T-helper 1 cell treated with Interleukin-12 subunit alpha and Interleukin-12 subunit beta and Interleukin-4 antibody, amounts not matched to agents 30 ng/mL and 1 ng/mL, for 36 hours (primary cell): ENCODE measurements around the gene ZDHHC11B. TPM values are rescaled to one million over a fixed set of nuclear protein-coding genes. Genes with fewer than 3 reads are reported as not detected.
"Not testable (repeated sequence)": the region's sequence is repeated elsewhere in the genome, so short reads cannot be mapped to it uniquely, and the experiment has no call there.

Source experiments
- intact Hi-C: fragments of 100-400 bp; cut with micrococcal nuclease; formaldehyde crosslinking; loops from one replicate; pipeline ENCODE4 v1.15.1; 2024
- total RNA-seq: library from RNA; stranded (reverse); gene quantifications from 2 replicates; pipeline ENCODE4 v1.2.3, GENCODE V29; 2022

Gene ZDHHC11B
- total RNA-seq, 1 donor from 2014 or later = not detected

GRCh38 chr5:785181-785705, 714 bp upstream of the ZDHHC11B start:
- intact Hi-C loops = loop anchor here (2.0 kb wide), 5 partner anchors 92 to 602 kb away; partner anchors contain the start of genes BRD9, CEP72, TPPP and TRIP13

DNA sequence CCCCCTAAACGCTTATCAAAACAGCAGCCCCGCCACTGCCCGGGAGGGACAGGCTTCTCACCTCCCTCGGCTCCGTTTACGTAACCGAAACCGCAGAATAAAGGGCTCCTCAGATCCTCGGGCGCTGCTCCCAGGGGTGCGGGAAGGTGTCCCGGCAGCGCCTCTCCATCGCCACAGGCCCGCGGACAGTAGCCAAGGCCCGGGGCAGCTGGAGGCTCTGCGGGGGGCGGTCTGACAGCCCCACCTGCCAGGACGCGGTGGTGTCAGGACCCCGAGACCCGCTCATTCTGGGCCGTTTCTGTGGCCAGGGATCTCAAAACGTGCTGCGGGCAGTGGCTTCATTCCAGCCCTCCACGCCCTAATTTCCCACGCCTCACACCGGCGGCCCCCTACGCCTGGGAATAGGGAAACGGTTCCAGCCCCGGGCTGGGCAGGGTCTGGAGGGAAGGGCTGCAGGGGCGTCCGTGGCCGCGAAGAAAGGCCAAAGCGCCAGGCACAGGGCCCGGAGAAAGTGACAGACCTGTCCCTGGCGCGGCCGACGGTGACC, 575 bp downstream of the ZDHHC11B start:
- intact Hi-C loops = loop anchor here (2.0 to 5.0 kb wide), 6 partner anchors 91 to 753 kb away; partner anchors contain the start of genes BRD9, CEP72, TPPP and TRIP13

- intact Hi-C loops = loop anchor here (5.0 kb wide), 1 partner anchor 754 kb away; no protein-coding TSS in a partner anchor
Measured at GRCh38 chr5:783049-783802, 1.3 kb downstream of the ZDHHC11B start.

- intact Hi-C loops = loop anchor here (5.0 kb wide), 1 partner anchor 755 kb away; no protein-coding TSS in a partner anchor
Measured at GRCh38 chr5:782356-782755, 2.2 kb downstream of the ZDHHC11B start.

DNA sequence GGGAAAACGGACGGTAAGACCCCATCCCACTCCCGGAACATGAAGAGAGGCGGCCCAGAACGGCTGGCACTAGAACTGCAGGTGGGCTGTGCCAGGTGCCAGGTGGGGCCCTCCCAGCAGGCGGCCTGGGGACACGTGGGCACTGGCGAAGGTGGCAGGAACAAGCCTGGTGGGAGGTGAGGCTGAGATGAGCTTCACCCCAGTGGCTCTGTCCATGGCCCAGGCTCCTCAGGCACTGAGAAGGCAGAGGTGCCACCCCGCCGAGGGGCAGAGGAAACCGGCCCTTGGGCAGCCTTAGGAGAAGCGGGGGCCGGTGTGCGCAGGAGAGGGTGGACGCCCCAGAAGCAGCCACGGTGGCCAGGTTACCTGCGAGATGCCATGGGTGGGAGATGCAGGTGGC, 4.0 kb downstream of the ZDHHC11B start:
- intact Hi-C loops = loop anchor here (5.0 kb wide), 1 partner anchor 757 kb away; no protein-coding TSS in a partner anchor

DNA sequence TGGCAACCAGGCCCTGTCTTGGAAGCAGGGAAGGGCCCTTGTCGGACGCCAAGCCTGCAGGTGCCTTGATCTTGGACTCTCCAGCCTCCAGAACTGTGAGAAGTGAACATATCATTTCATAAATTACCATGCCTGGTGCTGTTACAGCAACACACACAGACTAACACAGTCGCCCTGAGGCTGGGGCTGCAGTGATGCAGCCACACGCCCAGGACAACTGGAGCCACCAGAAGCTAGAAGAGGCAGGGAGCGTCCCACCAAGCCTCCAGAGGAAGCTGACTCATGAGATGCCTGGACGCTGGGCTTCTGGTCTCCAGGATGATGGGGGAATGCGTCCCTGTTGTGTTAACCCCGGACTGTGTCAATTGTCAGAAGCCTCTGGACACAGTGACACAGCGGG, 5.6 kb downstream of the ZDHHC11B start:
- intact Hi-C loops = not testable (repeated sequence)

DNA sequence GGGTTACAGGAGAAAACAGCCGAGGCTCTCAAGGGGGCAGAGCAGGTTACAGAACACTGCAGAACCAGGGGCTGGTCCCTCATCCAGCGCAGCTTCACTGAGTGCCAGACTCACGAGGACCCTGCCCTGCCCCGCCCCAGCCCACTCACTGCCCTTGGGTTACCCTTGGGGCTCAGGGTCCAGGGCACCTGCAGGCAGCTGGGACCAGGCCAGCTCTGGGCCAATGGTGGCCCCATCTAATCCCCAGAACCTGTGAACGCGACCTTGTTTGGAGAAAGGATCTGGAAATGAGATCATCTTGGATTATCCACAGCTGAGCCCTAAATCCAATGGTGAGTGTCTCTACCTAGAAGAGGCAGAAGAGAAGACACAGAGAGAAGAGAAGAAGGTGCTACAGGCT, 6.1 kb downstream of the ZDHHC11B start:
- intact Hi-C loops = not testable (repeated sequence)

- intact Hi-C loops = no loop called here
Measured at GRCh38 chr5:777756-778161, 6.8 kb downstream of the ZDHHC11B start.

DNA sequence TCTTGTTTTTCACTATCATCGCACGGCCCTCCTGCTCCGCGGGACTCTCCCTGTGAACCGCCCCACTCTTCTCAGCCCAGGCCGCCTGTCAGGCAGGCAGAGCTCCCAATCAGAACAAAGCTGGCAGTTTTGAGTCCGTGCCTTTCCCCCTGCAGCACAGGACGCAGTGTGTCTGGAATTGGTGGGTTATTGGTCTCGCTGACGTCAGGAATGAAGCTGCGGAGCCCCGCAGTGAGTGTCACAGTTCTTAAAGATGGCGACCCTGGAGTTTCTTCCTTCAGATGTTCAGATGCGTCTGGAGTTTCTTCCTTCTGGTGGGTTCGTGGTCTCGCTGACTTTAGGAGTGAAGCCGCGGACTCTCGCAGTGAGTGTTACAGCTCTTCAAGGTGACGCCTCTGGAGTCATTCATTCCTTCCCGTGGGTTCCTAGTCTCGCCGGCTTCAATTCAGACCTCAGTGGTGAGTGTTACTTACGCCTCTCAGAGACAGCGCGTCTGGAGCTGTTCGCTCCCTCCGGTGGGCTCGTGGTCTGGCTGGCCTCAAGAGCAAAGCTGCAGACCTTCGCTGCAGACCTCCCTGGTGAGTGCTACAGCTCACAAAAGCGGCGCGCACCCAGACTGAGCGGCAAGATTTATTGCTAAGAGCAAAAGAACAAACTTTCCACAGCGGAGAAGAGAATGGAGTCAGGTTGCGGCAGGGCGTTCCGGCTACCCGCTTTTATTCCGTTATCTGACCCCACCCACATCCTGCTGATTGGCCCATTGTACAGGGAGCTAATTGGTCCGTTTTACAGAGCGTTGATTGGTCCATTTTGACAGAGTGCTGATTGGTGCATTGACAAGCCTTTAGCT, 7.4 kb downstream of the ZDHHC11B start:
- intact Hi-C loops = no loop called here

DNA sequence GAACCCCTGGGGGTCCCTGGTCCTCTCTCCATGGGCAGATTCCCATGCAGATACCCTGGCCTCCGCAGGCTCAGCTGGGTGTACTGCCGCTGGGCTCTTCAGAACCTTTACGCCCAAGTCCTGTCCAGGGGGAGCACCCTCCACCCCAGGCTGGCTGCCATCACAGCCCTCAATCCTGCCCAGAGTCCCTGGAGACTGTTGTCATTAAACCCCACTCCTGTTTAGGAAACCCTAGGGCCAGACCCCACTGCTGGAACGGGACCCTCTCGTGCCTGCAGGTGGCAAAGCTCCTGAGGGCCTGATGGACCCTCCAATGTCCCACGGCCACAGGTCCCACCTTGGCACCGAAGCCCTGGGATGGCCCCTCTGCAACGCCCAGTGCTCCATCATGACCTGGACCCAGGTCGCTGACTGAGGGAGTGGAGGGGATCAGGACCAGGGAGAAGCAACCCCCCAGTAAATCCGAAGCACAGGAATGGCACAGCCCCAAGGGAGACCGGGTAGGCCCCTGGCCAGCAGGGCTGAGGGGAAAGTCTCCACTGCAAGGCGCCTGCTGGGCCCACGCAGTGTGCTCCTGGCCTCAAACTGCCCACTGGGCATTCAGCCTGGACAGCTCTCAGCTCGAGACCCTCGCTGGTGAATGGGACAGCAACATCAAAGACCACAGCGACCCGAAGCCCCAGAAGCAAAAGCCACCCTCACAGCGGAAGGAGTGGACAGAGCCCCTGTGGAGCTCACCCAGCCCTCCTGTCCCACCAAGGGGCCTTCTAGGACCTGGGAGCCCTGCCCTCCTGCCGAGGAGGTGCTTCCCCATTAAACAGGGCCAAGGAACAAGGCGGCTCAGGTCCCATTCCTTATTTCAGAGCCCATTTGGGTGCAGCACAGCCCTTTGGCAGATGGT, 8.3 kb downstream of the ZDHHC11B start:
- intact Hi-C loops = no loop called here

DNA sequence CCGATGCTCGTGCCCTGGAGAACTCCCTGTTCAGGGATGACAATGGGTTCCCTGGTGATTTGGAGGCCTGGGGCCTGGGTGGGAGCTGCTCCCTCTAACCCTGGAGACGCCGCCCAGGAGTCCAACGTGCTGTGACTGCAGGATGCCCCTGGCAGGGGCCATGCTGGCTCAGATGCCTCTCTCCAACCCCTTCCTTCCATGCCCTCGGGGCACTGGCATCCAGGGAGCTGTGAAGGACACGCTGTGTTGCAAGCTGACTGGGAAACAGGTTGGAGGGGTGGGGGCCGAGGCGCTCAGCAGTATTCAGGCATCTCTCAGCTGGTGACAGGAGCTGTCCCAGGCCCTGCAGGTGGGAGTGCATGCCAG, 9.0 kb downstream of the ZDHHC11B start:
- intact Hi-C loops = not testable (repeated sequence)

DNA sequence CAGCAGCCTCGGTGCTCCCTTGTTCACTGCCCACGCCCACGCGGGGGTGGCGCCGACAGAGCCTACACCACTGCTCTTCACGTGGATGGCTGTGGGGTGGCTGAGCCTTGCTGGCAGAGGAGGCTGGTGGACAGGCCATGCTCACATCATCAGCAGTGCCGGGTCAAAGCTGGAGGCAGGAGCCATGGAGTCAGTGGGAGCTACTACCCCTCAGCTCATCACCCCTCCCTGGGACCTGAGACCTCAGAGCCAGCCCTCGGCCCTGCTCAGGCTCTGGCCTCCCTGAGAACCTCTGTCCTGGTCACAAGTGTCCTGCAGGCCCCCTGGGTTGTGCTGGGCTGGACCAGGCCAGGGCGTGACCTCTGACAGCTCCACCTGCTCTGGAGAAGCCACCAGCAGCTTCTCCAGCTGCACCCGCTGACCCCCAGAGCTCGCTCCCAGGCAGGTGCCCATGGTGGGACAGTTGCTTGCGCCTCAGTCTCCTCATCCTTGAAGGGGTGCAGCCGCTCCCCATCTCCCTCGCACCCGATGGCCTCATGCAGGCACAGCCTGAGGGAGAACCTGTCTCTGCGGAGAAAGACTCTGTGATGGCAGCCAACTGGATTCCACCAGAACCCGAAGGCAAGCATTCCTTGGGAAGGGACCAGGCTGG, 9.5 kb downstream of the ZDHHC11B start:
- intact Hi-C loops = not testable (repeated sequence)

DNA sequence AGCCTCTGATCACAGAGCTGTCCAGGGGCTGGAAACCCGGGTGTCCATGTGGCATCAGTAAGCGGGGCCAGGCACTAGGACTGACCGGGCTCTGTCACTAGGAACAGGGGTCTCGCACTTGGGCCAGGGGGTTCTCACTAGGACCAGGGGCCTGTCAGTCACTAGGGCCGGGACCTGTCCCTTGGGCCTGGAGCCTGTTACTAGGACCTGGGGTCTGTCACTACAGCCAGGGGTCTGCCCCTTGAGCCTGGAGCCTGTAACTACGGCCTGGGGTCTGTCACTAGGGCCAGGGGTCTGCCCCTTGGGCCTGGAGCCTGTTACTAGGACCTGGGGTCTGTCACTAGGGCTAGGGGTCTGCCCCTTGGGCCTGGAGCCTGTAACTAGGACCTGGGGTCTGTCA, 10.2 kb downstream of the ZDHHC11B start:
- intact Hi-C loops = not testable (repeated sequence)

DNA sequence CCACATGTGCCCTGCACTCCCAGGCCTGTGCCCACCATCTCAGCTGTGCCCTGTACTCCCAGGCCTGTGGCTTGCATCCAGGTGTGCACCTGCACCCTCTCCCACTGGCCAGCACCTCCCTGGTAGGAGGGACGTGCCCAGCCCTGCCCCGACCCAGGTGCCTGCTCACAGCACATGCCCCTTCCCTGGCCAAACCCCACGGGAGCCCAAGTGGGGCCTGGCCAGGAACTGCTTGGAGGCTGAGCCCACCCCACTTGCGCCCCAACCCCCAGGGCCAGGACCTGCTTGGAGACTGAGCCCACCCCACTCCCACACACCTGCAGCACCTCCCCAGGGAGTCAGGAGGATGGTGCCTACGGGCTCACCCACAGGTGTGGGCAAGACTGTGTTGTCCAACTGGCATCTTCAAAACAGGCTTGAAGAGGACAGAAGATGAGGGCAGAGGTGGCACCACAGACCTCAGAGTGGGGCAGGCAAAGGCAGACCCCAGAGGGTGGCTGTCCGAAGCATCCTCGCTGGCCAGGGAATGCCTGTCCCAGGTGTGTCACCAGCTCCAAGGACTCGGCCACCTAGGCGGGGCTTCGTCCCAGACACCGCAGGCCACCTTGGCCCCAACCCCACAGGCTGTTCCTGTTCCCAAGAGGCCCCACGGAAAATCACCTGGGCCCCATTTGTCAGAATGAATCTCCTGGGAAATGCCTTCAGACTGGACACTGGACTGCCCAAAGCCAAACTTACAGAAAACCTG, 10.8 kb downstream of the ZDHHC11B start:
- intact Hi-C loops = no loop called here

DNA sequence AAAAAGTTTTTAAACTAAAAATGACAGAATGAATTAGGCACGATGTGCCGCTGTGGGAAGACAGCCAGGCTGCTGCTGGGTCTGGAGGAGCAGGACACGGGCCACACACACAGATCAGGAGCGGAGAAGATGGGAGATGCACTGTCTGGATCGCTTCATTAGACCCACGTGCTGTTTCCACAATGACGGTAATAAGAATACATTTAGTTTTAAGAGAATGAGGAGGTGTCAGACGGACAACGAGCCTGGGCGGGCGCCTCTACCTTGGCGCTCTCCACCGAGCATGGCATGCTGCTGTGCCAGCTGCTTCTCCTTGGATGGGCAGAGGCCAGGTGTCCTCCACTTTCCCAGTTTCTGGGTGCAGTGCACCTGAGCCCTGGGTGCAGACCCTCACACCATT, 11.6 kb downstream of the ZDHHC11B start:
- intact Hi-C loops = not testable (repeated sequence)

DNA sequence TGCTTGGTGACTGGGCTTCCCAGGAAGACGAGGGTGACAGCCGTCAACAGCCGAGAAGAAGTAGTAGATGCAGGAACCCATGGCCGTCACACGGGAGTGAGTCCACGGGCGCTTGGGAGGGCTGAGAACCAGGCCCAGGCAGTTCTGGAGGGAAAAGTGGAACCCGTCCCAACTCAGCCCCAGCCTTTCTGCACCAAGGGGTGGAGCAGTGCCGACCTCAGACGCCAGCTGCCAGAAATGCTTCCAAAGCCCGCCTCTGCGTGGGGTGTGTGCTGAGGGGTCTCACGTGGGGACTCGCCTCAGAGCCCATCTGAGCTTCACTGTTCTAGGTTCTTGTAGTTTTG, 12.0 kb downstream of the ZDHHC11B start:
- intact Hi-C loops = not testable (repeated sequence)

DNA sequence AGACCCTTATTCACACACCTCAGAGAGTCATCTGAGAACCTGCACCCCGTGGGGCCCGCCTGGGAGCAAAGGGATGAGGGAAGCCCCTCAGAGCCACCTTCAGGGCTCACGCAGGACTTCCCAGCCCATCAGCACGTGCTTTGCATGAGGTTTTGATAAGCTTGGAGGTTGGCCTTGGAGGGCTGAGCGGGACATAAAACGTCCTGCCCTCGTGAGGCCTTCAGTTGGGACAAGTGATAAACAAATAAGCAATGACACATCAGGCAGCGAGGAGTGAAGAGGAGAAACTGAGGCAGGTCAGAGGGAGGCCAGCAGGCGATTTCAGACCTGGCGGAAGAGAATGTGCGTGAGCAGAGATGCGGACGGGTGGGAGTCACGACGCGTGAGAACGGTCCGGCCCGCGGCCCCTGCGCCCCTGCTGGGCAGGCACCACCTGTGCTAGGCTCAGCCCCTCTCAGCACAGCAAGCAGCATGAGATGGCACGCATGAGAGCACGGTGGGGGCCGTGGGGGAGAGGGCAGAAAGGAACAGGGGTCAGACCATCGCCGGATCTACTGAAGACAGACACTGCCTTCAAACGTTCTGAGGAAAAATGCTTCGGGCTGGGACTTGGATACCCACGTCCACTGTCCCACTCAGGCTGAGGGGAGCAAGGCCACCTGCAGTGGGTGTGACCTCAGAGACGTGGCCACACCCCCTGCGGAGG, 12.5 kb downstream of the ZDHHC11B start:
- intact Hi-C loops = not testable (repeated sequence)

DNA sequence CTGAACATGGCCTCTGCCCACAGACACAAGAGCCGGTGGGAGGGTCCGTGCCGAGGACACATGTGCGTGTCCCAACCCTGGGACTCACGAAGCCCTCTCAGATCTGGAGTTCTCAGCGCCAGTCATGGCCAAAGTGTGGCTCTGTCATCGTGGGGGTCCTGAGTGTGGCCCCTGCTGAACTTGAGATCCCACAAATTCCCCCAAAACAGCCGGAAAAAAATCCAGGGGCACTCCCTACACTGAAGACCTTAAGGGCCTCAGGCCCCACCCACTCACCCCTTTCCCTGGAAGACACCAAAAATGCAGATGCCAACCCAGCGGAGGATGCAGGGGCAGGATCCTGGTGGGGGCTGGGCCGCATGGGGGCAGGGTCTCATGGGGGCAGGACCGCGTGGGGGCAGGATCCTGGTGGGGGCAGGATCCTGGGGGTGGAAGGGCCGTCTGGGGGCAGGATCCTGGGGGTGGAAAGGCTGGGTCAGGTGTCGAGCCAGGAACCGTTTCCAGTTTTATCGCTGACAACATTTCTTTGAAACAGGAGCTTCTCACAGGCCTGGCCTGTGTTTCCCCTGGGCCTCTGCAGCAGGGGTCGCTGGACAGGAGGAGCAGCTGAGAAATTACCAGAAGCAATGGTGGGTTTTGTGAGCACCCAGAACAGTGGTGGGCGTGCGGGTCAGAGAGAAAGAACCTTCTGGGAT, 13.3 kb downstream of the ZDHHC11B start:
- intact Hi-C loops = not testable (repeated sequence)
